ENCODE measurements around the gene ZCCHC14.

Gene ZCCHC14

GRCh38 chr16:87534030-87534653 is 41.3 kb upstream of the ZCCHC14 start:
- no peak overlapping the region for H3K4me3 ChIP-seq (replicated peaks; ENCODE audit: insufficient read depth, low read length)
- DNase-seq (ENCODE audit: low read depth in 1 of 2, low spot score in 1 of 2): no peak
- no peak overlapping the region for H3K27ac ChIP-seq (replicated peaks)
- H3K27me3 ChIP-seq (ENCODE audit: insufficient read depth, poor library complexity, severe bottlenecking): no peaks in the 10 kb centered on the region
- TF ChIP-seq, protein P1, sequence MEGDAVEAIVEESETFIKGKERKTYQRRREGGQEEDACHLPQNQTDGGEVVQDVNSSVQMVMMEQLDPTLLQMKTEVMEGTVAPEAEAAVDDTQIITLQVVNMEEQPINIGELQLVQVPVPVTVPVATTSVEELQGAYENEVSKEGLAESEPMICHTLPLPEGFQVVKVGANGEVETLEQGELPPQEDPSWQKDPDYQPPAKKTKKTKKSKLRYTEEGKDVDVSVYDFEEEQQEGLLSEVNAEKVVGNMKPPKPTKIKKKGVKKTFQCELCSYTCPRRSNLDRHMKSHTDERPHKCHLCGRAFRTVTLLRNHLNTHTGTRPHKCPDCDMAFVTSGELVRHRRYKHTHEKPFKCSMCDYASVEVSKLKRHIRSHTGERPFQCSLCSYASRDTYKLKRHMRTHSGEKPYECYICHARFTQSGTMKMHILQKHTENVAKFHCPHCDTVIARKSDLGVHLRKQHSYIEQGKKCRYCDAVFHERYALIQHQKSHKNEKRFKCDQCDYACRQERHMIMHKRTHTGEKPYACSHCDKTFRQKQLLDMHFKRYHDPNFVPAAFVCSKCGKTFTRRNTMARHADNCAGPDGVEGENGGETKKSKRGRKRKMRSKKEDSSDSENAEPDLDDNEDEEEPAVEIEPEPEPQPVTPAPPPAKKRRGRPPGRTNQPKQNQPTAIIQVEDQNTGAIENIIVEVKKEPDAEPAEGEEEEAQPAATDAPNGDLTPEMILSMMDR (IDR thresholded peaks at IDR 0.05; ENCODE audit: insufficient read depth, low read length): no peak
- TF ChIP-seq SPI1 (IDR thresholded peaks at IDR 0.05; ENCODE audit: borderline replicate concordance, low read depth) (no peak), POLR2AphosphoS5 (IDR thresholded peaks at IDR 0.05; ENCODE audit: low read depth) (no peak), GABPA (IDR thresholded peaks at IDR 0.05; ENCODE audit: low read depth) (no peak)
- TF ChIP-seq, protein P2, sequence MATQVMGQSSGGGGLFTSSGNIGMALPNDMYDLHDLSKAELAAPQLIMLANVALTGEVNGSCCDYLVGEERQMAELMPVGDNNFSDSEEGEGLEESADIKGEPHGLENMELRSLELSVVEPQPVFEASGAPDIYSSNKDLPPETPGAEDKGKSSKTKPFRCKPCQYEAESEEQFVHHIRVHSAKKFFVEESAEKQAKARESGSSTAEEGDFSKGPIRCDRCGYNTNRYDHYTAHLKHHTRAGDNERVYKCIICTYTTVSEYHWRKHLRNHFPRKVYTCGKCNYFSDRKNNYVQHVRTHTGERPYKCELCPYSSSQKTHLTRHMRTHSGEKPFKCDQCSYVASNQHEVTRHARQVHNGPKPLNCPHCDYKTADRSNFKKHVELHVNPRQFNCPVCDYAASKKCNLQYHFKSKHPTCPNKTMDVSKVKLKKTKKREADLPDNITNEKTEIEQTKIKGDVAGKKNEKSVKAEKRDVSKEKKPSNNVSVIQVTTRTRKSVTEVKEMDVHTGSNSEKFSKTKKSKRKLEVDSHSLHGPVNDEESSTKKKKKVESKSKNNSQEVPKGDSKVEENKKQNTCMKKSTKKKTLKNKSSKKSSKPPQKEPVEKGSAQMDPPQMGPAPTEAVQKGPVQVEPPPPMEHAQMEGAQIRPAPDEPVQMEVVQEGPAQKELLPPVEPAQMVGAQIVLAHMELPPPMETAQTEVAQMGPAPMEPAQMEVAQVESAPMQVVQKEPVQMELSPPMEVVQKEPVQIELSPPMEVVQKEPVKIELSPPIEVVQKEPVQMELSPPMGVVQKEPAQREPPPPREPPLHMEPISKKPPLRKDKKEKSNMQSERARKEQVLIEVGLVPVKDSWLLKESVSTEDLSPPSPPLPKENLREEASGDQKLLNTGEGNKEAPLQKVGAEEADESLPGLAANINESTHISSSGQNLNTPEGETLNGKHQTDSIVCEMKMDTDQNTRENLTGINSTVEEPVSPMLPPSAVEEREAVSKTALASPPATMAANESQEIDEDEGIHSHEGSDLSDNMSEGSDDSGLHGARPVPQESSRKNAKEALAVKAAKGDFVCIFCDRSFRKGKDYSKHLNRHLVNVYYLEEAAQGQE (IDR thresholded peaks at IDR 0.05; ENCODE audit: insufficient replicate concordance, low read depth): no peak

- Histone ChIP-seq H3K27ac (replicated peaks) (no peak overlapping the region), H3K4me3 (replicated peaks; ENCODE audit: insufficient read depth, low read length) (no peak overlapping the region), H3K27me3 (ENCODE audit: insufficient read depth, poor library complexity, severe bottlenecking) (no peaks in the 10 kb centered on the region)
- no peak for TF ChIP-seq SPI1 (IDR thresholded peaks at IDR 0.05; ENCODE audit: borderline replicate concordance, low read depth)
- TF ChIP-seq, protein P1 (IDR thresholded peaks at IDR 0.05; ENCODE audit: insufficient read depth, low read length): no peak
- TF ChIP-seq GABPA (IDR thresholded peaks at IDR 0.05; ENCODE audit: low read depth): no peak
- TF ChIP-seq, protein P2 (IDR thresholded peaks at IDR 0.05; ENCODE audit: insufficient replicate concordance, low read depth): no peak
- no peak for TF ChIP-seq POLR2AphosphoS5 (IDR thresholded peaks at IDR 0.05; ENCODE audit: low read depth)
- DNase-seq (ENCODE audit: low read depth in 1 of 2, low spot score in 1 of 2): no peak
These were observed 40.2 kb upstream of the ZCCHC14 start for GRCh38 chr16:87533061-87533460.

DNA sequence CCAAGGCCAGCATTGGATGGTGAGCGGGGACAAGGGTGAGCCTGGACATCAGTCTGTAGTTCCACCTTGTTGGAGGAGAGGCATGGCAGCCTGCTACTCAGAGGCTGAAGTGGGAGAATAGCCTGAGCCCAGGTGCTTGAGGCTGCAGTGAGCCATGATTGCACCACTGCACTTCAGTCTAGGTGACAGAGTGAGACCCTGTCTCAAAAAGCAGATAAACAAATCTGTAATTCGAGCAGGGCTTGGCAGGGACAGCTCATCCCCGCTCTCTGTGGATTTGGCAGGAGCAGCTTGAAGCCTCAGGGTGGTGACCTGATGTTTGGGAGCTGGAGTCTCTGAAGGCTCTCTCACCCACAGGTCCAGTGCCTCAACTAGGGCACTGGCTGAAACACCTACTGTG is 38.6 kb upstream of the ZCCHC14 start:
- no peak for TF ChIP-seq SPI1 (IDR thresholded peaks at IDR 0.05; ENCODE audit: borderline replicate concordance, low read depth)
- TF ChIP-seq, protein P1 (IDR thresholded peaks at IDR 0.05; ENCODE audit: insufficient read depth, low read length): no peak
- no peak for TF ChIP-seq POLR2AphosphoS5 (IDR thresholded peaks at IDR 0.05; ENCODE audit: low read depth)
- TF ChIP-seq GABPA (IDR thresholded peaks at IDR 0.05; ENCODE audit: low read depth): no peak
- TF ChIP-seq, protein P2 (IDR thresholded peaks at IDR 0.05; ENCODE audit: insufficient replicate concordance, low read depth): no peak
- DNase-seq (ENCODE audit: low read depth in 1 of 2, low spot score in 1 of 2): no peak
- H3K4me3 ChIP-seq (replicated peaks; ENCODE audit: insufficient read depth, low read length): no peak overlapping the region
- no peak overlapping the region for H3K27ac ChIP-seq (replicated peaks)
- no peaks in the 10 kb centered on the region for H3K27me3 ChIP-seq (ENCODE audit: insufficient read depth, poor library complexity, severe bottlenecking)
